ENCODE results near the gene FBXL17.

- TF ChIP-seq CTCF (IDR thresholded peaks at IDR 0.05; ENCODE audit: insufficient read depth, low read length, poor library complexity, severe bottlenecking) (no peak), EZH2phosphoT487 (conservative IDR thresholded peaks at IDR 0.05; ENCODE audit: low read length) (no peak)
These were observed 110.8 kb downstream of the FBXL17 start for GRCh38 chr5:108271127-108271526.

All from SU-DHL-6 (cell line).